BE2C (cell line): ENCODE measurements around the gene RARA.

Experiments used
- DNase-seq: peaks from one replicate; pipeline ENCODE4 v3.0.0-alpha.2; 2020
- H3K27me3 ChIP-seq: fragments of 250-450 bp; sonication (Bioruptor Pico); 2 replicates; pipeline ENCODE4 v1.5.1; 2020; ENCODE audit warnings: mild to moderate bottlenecking
- H3K36me3 ChIP-seq: fragments of 250-450 bp; sonication (Bioruptor Pico); 2 replicates; pipeline ENCODE4 v1.5.1; 2020; ENCODE audit warnings: mild to moderate bottlenecking
- H3K4me1 ChIP-seq: fragments of 250-450 bp; sonication (Bioruptor Pico); 2 replicates; pipeline ENCODE4 v1.5.1; 2020
- H3K4me3 ChIP-seq: 2 replicates; pipeline ENCODE4 v1.5.1; 2011; ENCODE audit warnings: low read depth, low read length
- H3K9me3 ChIP-seq: fragments of 250-450 bp; sonication (Bioruptor Pico); 2 replicates; pipeline ENCODE4 v1.5.1; 2020
- CTCF ChIP-seq: IDR thresholded peaks from 2 replicates; pipeline ENCODE4 v1.5.1; 2012; ENCODE audit warnings: mild to moderate bottlenecking, low read depth, low read length

RARA gene

GRCh38 chr17:40319651-40320540 is 10.9 kb downstream of the RARA start:
- peaks cover 54% of the 10 kb centered on the region for H3K4me1 ChIP-seq
- H3K9me3 ChIP-seq: no peaks in the 10 kb centered on the region
- no peak for TF ChIP-seq CTCF
- DNase-seq: no peak
- no peaks in the 10 kb centered on the region for H3K27me3 ChIP-seq
- peaks cover 6% of the 10 kb centered on the region for H3K36me3 ChIP-seq
- H3K4me3 ChIP-seq: peak overlapping the region; percentile 97

- TF ChIP-seq CTCF: no peak
- Histone ChIP-seq H3K27me3 (no peaks in the 10 kb centered on the region), H3K9me3 (no peaks in the 10 kb centered on the region), H3K4me3 (peak overlapping the region; percentile 97; the same call in 1 of the 2 replicates), H3K4me1 (peaks cover 56% of the 10 kb centered on the region), H3K36me3 (peaks cover 6% of the 10 kb centered on the region)
- DNase-seq: no peak
Observed at GRCh38 chr17:40320756-40321523, 12.0 kb downstream of the RARA start.

GRCh38 chr17:40321524-40321929 is 12.5 kb downstream of the RARA start:
- no peak for DNase-seq
- Histone ChIP-seq H3K4me3 (no peak overlapping the region), H3K9me3 (no peaks in the 10 kb centered on the region), H3K4me1 (peaks cover 50% of the 10 kb centered on the region), H3K36me3 (peaks cover 6% of the 10 kb centered on the region), H3K27me3 (no peaks in the 10 kb centered on the region)
- no peak for TF ChIP-seq CTCF

- H3K36me3 ChIP-seq: peaks cover 6% of the 10 kb centered on the region
- H3K4me3 ChIP-seq: peak overlapping the region; percentile 26
- no peaks in the 10 kb centered on the region for H3K9me3 ChIP-seq
- peaks cover 48% of the 10 kb centered on the region for H3K4me1 ChIP-seq
- DNase-seq: no peak
- no peaks in the 10 kb centered on the region for H3K27me3 ChIP-seq
- TF ChIP-seq CTCF: no peak
Observed at GRCh38 chr17:40321961-40322357, 13.0 kb downstream of the RARA start.

GRCh38 chr17:40322358-40323315 is 13.7 kb downstream of the RARA start:
- peaks cover 6% of the 10 kb centered on the region for H3K36me3 ChIP-seq
- H3K4me1 ChIP-seq: peaks cover 45% of the 10 kb centered on the region
- DNase-seq: peak; percentile 60
- H3K9me3 ChIP-seq: no peaks in the 10 kb centered on the region
- peak overlapping the region; percentile 26 for H3K4me3 ChIP-seq
- no peak for TF ChIP-seq CTCF
- H3K27me3 ChIP-seq: no peaks in the 10 kb centered on the region
